ENCODE measurements around the gene CNPY2.
"Not testable (repeated sequence)": the region's sequence is repeated elsewhere in the genome, so short reads cannot be mapped to it uniquely, and the experiment has no call there.

DNA sequence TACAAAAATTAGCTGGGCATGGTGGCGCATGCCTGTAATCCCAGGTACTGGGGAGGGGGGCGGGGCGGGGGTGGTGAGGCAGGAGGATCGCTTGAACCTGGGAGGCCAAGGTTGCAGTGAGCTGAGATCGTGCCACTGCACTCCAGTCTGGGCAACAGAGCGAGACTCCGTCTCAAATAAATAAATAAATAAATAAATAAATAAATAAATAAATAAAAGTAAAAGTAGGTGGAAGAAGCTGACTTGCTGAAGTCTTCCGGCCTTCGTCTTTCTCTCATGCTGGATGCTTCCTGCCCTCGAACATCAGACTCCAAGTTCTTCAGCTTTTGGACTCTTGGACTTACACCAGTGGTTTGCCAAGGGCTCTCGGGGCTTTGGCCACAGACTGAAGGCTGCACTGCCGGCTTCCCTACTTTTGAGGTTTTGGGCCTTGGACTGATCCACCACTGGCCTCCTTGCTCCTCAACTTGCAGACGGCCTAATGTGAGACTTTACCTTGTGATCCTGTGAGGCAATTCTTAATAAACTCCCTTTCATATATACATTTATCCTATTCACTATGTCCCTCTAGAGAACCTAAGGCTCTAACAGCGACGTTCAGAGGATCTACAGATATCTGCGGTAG, 49.6 kb downstream of the CNPY2 start:
- TF ChIP-seq, protein P1, sequence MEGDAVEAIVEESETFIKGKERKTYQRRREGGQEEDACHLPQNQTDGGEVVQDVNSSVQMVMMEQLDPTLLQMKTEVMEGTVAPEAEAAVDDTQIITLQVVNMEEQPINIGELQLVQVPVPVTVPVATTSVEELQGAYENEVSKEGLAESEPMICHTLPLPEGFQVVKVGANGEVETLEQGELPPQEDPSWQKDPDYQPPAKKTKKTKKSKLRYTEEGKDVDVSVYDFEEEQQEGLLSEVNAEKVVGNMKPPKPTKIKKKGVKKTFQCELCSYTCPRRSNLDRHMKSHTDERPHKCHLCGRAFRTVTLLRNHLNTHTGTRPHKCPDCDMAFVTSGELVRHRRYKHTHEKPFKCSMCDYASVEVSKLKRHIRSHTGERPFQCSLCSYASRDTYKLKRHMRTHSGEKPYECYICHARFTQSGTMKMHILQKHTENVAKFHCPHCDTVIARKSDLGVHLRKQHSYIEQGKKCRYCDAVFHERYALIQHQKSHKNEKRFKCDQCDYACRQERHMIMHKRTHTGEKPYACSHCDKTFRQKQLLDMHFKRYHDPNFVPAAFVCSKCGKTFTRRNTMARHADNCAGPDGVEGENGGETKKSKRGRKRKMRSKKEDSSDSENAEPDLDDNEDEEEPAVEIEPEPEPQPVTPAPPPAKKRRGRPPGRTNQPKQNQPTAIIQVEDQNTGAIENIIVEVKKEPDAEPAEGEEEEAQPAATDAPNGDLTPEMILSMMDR (IDR thresholded peaks at IDR 0.05): not testable (repeated sequence)
- not testable (repeated sequence) for TF ChIP-seq POLR2A (IDR thresholded peaks at IDR 0.05)

Measured in esophagus squamous epithelium (tissue), 4 donors.